HepG2 (cell line): ENCODE measurements around the gene CYP46A1. TPM values are rescaled to one million over a fixed set of nuclear protein-coding genes. Genes with fewer than 3 reads are reported as not detected.

Experiments
- AGO2 ChIP-seq: fragments of 200-400 bp; formaldehyde crosslinking; optimal IDR thresholded peaks from 2 replicates; pipeline ENCODE3; 2017; ENCODE audit warnings: mild to moderate bottlenecking, low read depth, low read length, moderate library complexity
- FOXA3 ChIP-seq: IDR thresholded peaks from 2 replicates; pipeline ENCODE4 v1.6.1; 2016; ENCODE audit warnings: missing genetic modification reagents, missing compliant biosample characterization
- KDM5A ChIP-seq: fragments of 200-600 bp; sonication (generic); IDR thresholded peaks from 2 replicates; pipeline ENCODE4 v1.7.0; 2018; ENCODE audit warnings: antibody characterized with exemption, mild to moderate bottlenecking, low read length, borderline replicate concordance
- RFX5 ChIP-seq: IDR thresholded peaks from 2 replicates; pipeline ENCODE4 v1.6.1; 2011; ENCODE audit warnings: low read depth, low read length, improper control_type of control experiment
- TCF12 ChIP-seq, 2 experiments: fragments of 450-650 bp in 1 of 2; sonication (generic) in 1 of 2; formaldehyde crosslinking in 1 of 2; IDR thresholded peaks; 2 replicates each; pipeline versions ENCODE4 v1.6.1 to v1.8.0; 2017 to 2022; ENCODE audit warnings: antibody characterized with exemption in 1 of 2, mild to moderate bottlenecking in 1 of 2, missing genetic modification reagents in 1 of 2, moderate library complexity in 1 of 2
- polyA plus RNA-seq, 8 experiments: library from polyadenylated mRNA; depleted of rRNA in 3 of 8; stranded (reverse) in 7 of 8; unstranded in 1 of 8; fragments of >200 nt; fragmentation: Illumina TruSeq in 4 of 8; extraction: Trizol in 4 of 8; gene quantifications; 2 replicates each; pipeline versions ENCODE4 v1.2.1 to v1.2.3, GENCODE V29; 2011 to 2016; ENCODE audit warnings: low read depth in 4 of 8, missing spikeins in 1 of 8, mixed read lengths in 1 of 8; ENCODE audit not compliant: insufficient read depth in 1 of 8
- total RNA-seq, 5 experiments: library from RNA; depleted of rRNA; stranded (reverse); fragments of >200 nt; fragmentation: Illumina TruSeq; extraction: Trizol; gene quantifications; 2 replicates each; pipeline ENCODE4 v1.2.3, GENCODE V29; 2016; ENCODE audit warnings: low read depth in 1 of 5
- TF ChIP-seq, protein P1 (sequence below), 2 experiments: IDR thresholded peaks; 2 replicates each; pipeline ENCODE4 v1.6.1; 2011 to 2012; ENCODE audit warnings: low read length in 2 of 2, borderline replicate concordance in 1 of 2, low read depth in 1 of 2, mild to moderate bottlenecking in 1 of 2, moderate library complexity in 1 of 2
- TF ChIP-seq, protein P2 (sequence below): IDR thresholded peaks from 2 replicates; pipeline ENCODE4 v1.6.1; 2012; ENCODE audit warnings: low read depth, low read length, improper control_type of control experiment

Gene CYP46A1
- total and polyA plus RNA-seq, 2 of the 13 experiments (the other 11 are each of a cell fraction or from before 2014, with no cell fraction given) = not detected

DNA sequence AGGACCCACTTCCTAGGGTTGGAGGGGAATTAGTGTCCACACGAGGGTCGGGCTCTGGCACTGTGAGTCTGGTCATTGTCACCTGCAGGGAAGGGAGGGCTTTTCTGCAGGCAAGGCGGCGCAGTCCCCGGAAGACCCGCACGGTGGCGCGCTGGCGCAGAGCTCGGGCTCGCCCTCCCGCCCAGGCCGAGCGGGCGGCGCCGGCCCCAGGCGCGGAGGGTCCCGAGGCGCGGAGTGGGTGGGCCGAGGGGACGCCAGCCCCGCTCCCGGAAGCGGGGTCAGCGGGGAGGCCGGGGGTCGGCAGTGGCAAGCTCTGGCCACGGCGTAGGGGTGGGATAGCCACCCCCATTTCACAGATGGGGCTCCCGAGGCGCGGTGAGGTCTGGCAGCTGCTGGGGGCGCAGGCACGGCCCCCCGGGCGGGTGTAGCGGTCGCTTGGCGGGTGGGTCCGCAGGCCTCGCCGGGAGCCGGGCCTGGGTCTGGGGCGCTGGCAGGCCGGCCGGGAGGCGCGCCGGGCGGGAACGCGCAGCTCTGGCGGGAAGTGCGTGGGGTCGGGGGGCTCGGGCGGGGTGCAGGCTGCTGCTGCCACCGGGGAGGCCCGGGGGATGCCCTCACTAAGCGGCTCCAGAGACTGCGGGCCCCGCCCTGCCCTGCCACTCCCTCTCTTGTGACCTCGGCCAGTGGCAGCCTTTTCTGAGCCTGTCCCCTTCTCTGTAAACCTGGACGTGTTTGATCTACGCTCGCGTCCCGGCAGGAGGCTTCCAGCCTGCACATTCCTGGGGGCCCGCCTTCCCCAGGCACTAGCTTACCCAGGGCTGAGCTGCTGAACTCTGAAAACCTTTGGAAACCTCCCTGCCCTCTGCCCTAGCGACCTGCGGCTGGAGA lies 46.1 kb downstream of the CYP46A1 start (continued):
- TF ChIP-seq, protein P1, sequence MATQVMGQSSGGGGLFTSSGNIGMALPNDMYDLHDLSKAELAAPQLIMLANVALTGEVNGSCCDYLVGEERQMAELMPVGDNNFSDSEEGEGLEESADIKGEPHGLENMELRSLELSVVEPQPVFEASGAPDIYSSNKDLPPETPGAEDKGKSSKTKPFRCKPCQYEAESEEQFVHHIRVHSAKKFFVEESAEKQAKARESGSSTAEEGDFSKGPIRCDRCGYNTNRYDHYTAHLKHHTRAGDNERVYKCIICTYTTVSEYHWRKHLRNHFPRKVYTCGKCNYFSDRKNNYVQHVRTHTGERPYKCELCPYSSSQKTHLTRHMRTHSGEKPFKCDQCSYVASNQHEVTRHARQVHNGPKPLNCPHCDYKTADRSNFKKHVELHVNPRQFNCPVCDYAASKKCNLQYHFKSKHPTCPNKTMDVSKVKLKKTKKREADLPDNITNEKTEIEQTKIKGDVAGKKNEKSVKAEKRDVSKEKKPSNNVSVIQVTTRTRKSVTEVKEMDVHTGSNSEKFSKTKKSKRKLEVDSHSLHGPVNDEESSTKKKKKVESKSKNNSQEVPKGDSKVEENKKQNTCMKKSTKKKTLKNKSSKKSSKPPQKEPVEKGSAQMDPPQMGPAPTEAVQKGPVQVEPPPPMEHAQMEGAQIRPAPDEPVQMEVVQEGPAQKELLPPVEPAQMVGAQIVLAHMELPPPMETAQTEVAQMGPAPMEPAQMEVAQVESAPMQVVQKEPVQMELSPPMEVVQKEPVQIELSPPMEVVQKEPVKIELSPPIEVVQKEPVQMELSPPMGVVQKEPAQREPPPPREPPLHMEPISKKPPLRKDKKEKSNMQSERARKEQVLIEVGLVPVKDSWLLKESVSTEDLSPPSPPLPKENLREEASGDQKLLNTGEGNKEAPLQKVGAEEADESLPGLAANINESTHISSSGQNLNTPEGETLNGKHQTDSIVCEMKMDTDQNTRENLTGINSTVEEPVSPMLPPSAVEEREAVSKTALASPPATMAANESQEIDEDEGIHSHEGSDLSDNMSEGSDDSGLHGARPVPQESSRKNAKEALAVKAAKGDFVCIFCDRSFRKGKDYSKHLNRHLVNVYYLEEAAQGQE (IDR thresholded peaks at IDR 0.05; ENCODE audit: borderline replicate concordance in 1 of 2, low read depth in 1 of 2, low read length in 2 of 2) = 0 out of 4 replicates have a peak, but pooled peaks of 1 of the 2 experiments have one; percentile 25
- TF ChIP-seq FOXA3 (CRISPR knock-in tag) (peak; percentile 73), AGO2 (no peak), KDM5A (no peak), RFX5 (no peak), TCF12 (IDR thresholded peaks at IDR 0.05) (no peak), TCF12 (CRISPR knock-in tag; IDR thresholded peaks at IDR 0.05) (no peak)
- TF ChIP-seq, protein P2, sequence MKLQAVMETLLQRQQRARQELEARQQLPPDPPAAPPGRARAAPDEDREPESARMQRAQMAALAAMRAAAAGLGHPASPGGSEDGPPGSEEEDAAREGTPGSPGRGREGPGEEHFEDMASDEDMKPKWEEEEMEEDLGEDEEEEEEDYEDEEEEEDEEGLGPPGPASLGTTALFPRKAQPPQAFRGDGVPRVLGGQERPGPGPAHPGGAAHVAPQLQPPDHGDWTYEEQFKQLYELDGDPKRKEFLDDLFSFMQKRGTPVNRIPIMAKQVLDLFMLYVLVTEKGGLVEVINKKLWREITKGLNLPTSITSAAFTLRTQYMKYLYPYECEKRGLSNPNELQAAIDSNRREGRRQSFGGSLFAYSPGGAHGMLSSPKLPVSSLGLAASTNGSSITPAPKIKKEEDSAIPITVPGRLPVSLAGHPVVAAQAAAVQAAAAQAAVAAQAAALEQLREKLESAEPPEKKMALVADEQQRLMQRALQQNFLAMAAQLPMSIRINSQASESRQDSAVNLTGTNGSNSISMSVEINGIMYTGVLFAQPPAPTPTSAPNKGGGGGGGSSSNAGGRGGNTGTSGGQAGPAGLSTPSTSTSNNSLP = no peak
- TF ChIP-seq, all 625 proteins: peak for 136
